SK-N-SH treated with all-trans-retinoic acid at 6 μM for 48 hours (cell line): Measurements from ENCODE around the gene FPR3.
"Not testable (repeated sequence)": the region's sequence is repeated elsewhere in the genome, so short reads cannot be mapped to it uniquely, and the experiment has no call there.

ENCODE experiments used
- ATAC-seq: fragments of 200-7000 bp; cut with Tn5 transposase; 3 replicates; pipeline ENCODE4 v1.9.1; 2020; ENCODE audit warnings: mild to moderate bottlenecking, moderate library complexity
- ARNTL ChIP-seq: fragments of 450-650 bp; formaldehyde crosslinking; IDR thresholded peaks from 2 replicates; pipeline ENCODE4 v1.5.0; 2020; ENCODE audit warnings: low read depth, mild to moderate bottlenecking, moderate library complexity, borderline replicate concordance
- BACH2 ChIP-seq: fragments of 250-450 bp; sonication (Bioruptor Pico); IDR thresholded peaks from 2 replicates; pipeline ENCODE4 v1.9.0; 2021; ENCODE audit warnings: mild to moderate bottlenecking, borderline replicate concordance
- CSDC2 ChIP-seq: fragments of 250-450 bp; sonication (Bioruptor Pico); IDR thresholded peaks from 2 replicates; pipeline ENCODE4 v1.5.0; 2020; ENCODE audit warnings: mild to moderate bottlenecking, moderate library complexity
- CSRNP3 ChIP-seq: fragments of 250-450 bp; sonication (Bioruptor Pico); IDR thresholded peaks from 2 replicates; pipeline ENCODE4 v1.5.1; 2021; ENCODE audit warnings: mild to moderate bottlenecking, moderate library complexity
- ESRRG ChIP-seq: fragments of 250-450 bp; sonication (Bioruptor Pico); IDR thresholded peaks from 2 replicates; pipeline ENCODE4 v1.6.1; 2021; ENCODE audit warnings: mild to moderate bottlenecking
- GLIS3 ChIP-seq: fragments of 250-450 bp; sonication (Bioruptor Pico); IDR thresholded peaks from 2 replicates; pipeline ENCODE4 v1.5.0; 2020; ENCODE audit warnings: mild to moderate bottlenecking, moderate library complexity
- POU6F1 ChIP-seq: fragments of 250-450 bp; sonication (Bioruptor Pico); IDR thresholded peaks from 2 replicates; pipeline ENCODE4 v1.8.0; 2021; ENCODE audit warnings: low read depth, mild to moderate bottlenecking, moderate library complexity, borderline replicate concordance
- PPARA ChIP-seq: fragments of 250-450 bp; sonication (Bioruptor Pico); IDR thresholded peaks from 2 replicates; pipeline ENCODE4 v1.5.0; 2020; ENCODE audit warnings: mild to moderate bottlenecking, borderline replicate concordance
- TSHZ2 ChIP-seq: fragments of 250-450 bp; sonication (Bioruptor Pico); IDR thresholded peaks from 2 replicates; pipeline ENCODE4 v1.5.0; 2020; ENCODE audit warnings: mild to moderate bottlenecking, moderate library complexity
- ZFP3 ChIP-seq: fragments of 250-450 bp; sonication (Bioruptor Pico); IDR thresholded peaks from 2 replicates; pipeline ENCODE4 v1.5.0; 2020; ENCODE audit warnings: mild to moderate bottlenecking, moderate library complexity
- ZNF70 ChIP-seq: fragments of 450-650 bp; formaldehyde crosslinking; IDR thresholded peaks from 2 replicates; pipeline ENCODE4 v1.5.0; 2020; ENCODE audit warnings: mild to moderate bottlenecking, moderate library complexity
- ZNF8 ChIP-seq: fragments of 450-650 bp; formaldehyde crosslinking; IDR thresholded peaks from 2 replicates; pipeline ENCODE4 v1.5.0; 2020; ENCODE audit warnings: mild to moderate bottlenecking, moderate library complexity
- TF ChIP-seq, protein P1 (sequence below): fragments of 250-450 bp; sonication (Bioruptor Pico); IDR thresholded peaks from 2 replicates; pipeline ENCODE4 v1.8.0; 2020; ENCODE audit warnings: mild to moderate bottlenecking, moderate library complexity, borderline replicate concordance
- TF ChIP-seq, protein P2 (sequence below): fragments of 250-450 bp; sonication (Bioruptor Pico); IDR thresholded peaks from 2 replicates; pipeline ENCODE4 v1.5.1; 2020; ENCODE audit warnings: low read depth, mild to moderate bottlenecking, moderate library complexity

Gene FPR3

GRCh38 chr19:51800473-51801244 is 5.7 kb downstream of the FPR3 start (continued):
- TF ChIP-seq, protein P1, sequence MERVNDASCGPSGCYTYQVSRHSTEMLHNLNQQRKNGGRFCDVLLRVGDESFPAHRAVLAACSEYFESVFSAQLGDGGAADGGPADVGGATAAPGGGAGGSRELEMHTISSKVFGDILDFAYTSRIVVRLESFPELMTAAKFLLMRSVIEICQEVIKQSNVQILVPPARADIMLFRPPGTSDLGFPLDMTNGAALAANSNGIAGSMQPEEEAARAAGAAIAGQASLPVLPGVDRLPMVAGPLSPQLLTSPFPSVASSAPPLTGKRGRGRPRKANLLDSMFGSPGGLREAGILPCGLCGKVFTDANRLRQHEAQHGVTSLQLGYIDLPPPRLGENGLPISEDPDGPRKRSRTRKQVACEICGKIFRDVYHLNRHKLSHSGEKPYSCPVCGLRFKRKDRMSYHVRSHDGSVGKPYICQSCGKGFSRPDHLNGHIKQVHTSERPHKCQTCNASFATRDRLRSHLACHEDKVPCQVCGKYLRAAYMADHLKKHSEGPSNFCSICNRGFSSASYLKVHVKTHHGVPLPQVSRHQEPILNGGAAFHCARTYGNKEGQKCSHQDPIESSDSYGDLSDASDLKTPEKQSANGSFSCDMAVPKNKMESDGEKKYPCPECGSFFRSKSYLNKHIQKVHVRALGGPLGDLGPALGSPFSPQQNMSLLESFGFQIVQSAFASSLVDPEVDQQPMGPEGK (CRISPR knock-in tag), result no peak
- TF ChIP-seq CSRNP3 (CRISPR knock-in tag) (no peak), ZNF8 (CRISPR knock-in tag) (no peak)

- TF ChIP-seq POU6F1 (CRISPR knock-in tag), result no peak
- no peak for ATAC-seq
These were observed 7.8 kb downstream of the FPR3 start for GRCh38 chr19:51802775-51803174.

GRCh38 chr19:51803519-51803918 is 8.6 kb downstream of the FPR3 start:
- no peak for ATAC-seq
- no peak for TF ChIP-seq PPARA (CRISPR knock-in tag)
- no peak for TF ChIP-seq GLIS3
- no peak for TF ChIP-seq CSDC2 (CRISPR knock-in tag)
- no peak for TF ChIP-seq POU6F1 (CRISPR knock-in tag)
- no peak for TF ChIP-seq ARNTL
- no peak for TF ChIP-seq ZNF8 (CRISPR knock-in tag)
- TF ChIP-seq, all 23 proteins: peak for 0

DNA sequence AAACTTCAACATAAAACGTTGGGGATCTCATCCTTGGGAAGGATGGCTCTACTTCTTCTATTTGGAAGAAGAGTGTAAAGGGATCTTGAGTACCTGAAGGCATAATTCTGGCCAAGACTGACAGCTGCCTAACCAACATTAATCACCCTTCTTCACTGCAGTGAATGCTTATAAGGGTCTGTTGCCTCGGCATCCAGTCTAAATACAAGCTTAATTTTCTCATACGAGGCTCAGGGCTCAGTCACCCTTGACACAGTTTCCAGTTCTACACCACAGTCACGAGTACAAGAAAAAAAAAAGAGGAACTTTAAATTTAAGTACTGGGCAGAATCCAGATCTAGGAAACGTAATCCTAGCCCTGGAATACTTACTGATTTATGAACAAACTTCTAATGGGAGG is 9.0 kb downstream of the FPR3 start:
- ATAC-seq, result no peak
- TF ChIP-seq ZNF8 (CRISPR knock-in tag) (no peak), BACH2 (CRISPR knock-in tag) (no peak)
- TF ChIP-seq, protein P2, sequence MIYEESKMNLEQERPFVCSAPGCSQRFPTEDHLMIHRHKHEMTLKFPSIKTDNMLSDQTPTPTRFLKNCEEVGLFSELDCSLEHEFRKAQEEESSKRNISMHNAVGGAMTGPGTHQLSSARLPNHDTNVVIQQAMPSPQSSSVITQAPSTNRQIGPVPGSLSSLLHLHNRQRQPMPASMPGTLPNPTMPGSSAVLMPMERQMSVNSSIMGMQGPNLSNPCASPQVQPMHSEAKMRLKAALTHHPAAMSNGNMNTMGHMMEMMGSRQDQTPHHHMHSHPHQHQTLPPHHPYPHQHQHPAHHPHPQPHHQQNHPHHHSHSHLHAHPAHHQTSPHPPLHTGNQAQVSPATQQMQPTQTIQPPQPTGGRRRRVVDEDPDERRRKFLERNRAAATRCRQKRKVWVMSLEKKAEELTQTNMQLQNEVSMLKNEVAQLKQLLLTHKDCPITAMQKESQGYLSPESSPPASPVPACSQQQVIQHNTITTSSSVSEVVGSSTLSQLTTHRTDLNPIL, result no peak

DNA sequence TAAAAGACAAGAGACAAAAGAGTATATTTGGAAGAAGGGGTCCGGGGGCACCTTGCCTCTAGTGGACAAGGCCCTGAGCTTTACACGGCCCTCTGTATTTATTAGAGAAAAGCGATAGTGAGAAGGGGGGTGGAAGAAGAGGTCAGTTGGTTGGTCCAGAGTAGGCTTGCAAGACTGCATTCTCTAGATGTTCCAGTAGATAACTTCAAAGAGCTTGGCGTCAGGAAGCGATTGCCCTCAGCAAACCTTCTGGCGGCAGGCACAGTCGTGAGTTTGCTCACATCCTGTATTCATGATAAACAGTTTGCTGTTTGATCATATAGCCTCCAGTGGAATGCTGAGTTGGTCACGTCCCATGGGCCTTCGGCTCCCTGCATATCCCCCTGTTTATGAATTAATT is 9.8 kb downstream of the FPR3 start:
- ATAC-seq, result not testable (repeated sequence)

DNA sequence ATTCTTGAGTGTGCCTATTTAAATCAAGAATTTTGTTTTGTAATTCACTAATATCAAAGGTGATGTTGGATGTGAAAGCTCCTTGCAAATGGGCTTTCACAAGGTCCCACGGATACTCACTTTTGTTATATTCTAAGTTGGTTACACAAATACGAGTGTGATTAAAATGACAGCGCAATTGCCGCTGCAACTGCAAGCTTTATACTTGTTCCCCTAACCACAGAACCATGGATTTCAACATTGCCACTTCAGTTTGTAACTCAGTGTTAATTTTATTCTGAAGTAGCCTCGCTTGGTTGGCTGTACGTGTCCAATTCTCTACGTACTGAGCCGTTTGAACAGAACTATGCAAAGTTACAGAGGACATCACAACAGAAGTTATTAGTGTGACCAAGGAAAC is 10.4 kb downstream of the FPR3 start:
- not testable (repeated sequence) for ATAC-seq

DNA sequence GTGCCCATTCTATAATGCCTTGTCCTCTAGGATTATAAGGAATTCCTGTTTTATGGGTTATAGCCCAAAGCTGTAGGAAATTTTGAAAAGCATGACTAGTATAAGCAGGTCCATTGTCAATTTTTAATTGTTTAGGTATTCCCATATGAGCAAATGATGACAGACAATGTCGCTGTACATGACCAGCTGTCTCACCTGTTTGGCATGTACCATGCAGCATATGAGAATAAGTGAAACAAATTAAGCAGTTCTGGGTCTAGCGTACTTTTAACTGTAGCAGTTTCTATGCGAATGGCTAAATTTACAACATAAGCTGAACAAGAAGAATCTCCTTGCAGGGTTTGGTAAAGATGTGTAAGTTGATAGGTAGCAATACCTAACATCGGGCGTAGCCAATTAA is 11.6 kb downstream of the FPR3 start:
- not testable (repeated sequence) for ATAC-seq

DNA sequence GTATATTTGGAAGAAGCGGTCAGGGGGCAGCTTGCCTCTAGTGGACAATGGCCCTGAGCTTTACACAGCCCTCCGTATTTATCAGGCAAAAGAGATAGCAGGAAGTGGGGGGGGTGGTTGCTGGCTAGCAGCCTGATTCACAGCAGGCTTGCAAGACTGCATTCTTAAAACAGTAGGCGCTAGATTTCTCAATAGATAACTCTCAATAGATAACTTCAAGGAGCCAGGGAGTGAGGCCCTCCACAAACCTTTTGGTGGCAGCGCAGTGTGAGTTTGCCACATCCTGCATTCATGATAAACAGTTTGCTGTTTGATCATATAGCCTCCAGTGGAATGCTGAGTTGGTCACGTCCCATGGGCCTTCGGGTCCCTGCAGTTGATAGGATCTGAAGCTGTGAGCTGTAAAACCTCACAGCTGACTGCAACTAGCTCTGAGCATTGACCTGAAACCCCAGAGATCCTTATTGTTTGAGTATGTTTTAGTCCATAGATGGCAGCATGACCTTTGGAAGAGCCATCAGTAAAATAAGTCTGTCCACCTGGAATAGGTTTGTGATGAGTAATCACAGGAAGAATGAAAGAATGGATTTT is 12.2 kb downstream of the FPR3 start:
- no peak for TF ChIP-seq ESRRG
- no peak for TF ChIP-seq GLIS3
- TF ChIP-seq TSHZ2 (CRISPR knock-in tag), result no peak
- TF ChIP-seq, protein P1 (CRISPR knock-in tag), result no peak
- TF ChIP-seq ZNF70 (CRISPR knock-in tag), result no peak
- no peak for TF ChIP-seq ZFP3 (CRISPR knock-in tag)
- ATAC-seq, result no peak
